ENCODE measurements around the gene UBE2E2. TPM values are rescaled to one million over a fixed set of nuclear protein-coding genes. Genes with fewer than 3 reads are reported as not detected.

UBE2E2 gene
- total and polyA plus RNA-seq, 2 of the 13 experiments (the other 11 are each of a cell fraction or from before 2014, with no cell fraction given), result 0.77 to 1.5 TPM

GRCh38 chr3:23270423-23270822, 67.3 kb downstream of the UBE2E2 start:
- intact Hi-C loops (cut with micrococcal nuclease; ENCODE audit: unreplicated experiment), result no loop called here
- no TSS peak for BruUV-seq (replicated peaks)
- CTCF ChIA-PET (ENCODE audit: low intra/inter-chr PET ratio, low total read pairs), result no interaction called here

GRCh38 chr3:23271876-23272741, 69.0 kb downstream of the UBE2E2 start:
- Histone ChIP-seq H4K20me1 (ENCODE audit: insufficient read depth, low read length) (no peaks in the 10 kb centered on the region), H2AFZ (ENCODE audit: low read length) (no peak overlapping the region), H3K4me1 (ENCODE audit: insufficient read depth, low read length) (no peaks in the 10 kb centered on the region), H3K36me3 (replicated peaks in 1 of 2; ENCODE audit: control insufficient read depth in 1 of 2, insufficient read depth in 2 of 2, low read length in 2 of 2) (no peaks in the 10 kb centered on the region), H3K9me3 (ENCODE audit: low read length) (no peaks in the 10 kb centered on the region), H3K79me2 (ENCODE audit: insufficient read depth, low read length) (no peaks in the 10 kb centered on the region), H3K27ac (ENCODE audit: extremely low read length, insufficient read depth, low read length) (no peak overlapping the region), H3K9ac (ENCODE audit: insufficient read depth, low read depth, low read length) (no peak overlapping the region), H3K4me3 (replicated peaks in 1 of 3; ENCODE audit: insufficient read depth in 1 of 3, low read depth in 2 of 3, low read length in 3 of 3) (no peak overlapping the region), H3K4me2 (ENCODE audit: low read depth, low read length) (no peak overlapping the region), H3K27me3 (ENCODE audit: control insufficient read depth in 1 of 2, insufficient read depth in 2 of 2, low read length in 2 of 2) (no peaks in the 10 kb centered on the region)
- ChIA-PET CTCF (ENCODE audit: low intra/inter-chr PET ratio, low total read pairs) (no interaction called here), POLR2A (no interaction called here)
- intact Hi-C loops (cut with micrococcal nuclease; ENCODE audit: unreplicated experiment), result no loop called here
- 66% methylated on average over 20 of the region's 38 CpGs for WGBS (ENCODE audit: low lambda C conversion rate)
- in situ Hi-C loops (cut with HindIII; ENCODE audit: extremely low pct_ligation_motif_present, low pct_unique_long_range_greater_than_20kb), result no loop called here
- no TSS peak for BruUV-seq (replicated peaks)
- DNase-seq (ENCODE audit: low spot score) (no peak), ATAC-seq (no peak), FAIRE-seq (no peak)
- TF ChIP-seq, protein P1, sequence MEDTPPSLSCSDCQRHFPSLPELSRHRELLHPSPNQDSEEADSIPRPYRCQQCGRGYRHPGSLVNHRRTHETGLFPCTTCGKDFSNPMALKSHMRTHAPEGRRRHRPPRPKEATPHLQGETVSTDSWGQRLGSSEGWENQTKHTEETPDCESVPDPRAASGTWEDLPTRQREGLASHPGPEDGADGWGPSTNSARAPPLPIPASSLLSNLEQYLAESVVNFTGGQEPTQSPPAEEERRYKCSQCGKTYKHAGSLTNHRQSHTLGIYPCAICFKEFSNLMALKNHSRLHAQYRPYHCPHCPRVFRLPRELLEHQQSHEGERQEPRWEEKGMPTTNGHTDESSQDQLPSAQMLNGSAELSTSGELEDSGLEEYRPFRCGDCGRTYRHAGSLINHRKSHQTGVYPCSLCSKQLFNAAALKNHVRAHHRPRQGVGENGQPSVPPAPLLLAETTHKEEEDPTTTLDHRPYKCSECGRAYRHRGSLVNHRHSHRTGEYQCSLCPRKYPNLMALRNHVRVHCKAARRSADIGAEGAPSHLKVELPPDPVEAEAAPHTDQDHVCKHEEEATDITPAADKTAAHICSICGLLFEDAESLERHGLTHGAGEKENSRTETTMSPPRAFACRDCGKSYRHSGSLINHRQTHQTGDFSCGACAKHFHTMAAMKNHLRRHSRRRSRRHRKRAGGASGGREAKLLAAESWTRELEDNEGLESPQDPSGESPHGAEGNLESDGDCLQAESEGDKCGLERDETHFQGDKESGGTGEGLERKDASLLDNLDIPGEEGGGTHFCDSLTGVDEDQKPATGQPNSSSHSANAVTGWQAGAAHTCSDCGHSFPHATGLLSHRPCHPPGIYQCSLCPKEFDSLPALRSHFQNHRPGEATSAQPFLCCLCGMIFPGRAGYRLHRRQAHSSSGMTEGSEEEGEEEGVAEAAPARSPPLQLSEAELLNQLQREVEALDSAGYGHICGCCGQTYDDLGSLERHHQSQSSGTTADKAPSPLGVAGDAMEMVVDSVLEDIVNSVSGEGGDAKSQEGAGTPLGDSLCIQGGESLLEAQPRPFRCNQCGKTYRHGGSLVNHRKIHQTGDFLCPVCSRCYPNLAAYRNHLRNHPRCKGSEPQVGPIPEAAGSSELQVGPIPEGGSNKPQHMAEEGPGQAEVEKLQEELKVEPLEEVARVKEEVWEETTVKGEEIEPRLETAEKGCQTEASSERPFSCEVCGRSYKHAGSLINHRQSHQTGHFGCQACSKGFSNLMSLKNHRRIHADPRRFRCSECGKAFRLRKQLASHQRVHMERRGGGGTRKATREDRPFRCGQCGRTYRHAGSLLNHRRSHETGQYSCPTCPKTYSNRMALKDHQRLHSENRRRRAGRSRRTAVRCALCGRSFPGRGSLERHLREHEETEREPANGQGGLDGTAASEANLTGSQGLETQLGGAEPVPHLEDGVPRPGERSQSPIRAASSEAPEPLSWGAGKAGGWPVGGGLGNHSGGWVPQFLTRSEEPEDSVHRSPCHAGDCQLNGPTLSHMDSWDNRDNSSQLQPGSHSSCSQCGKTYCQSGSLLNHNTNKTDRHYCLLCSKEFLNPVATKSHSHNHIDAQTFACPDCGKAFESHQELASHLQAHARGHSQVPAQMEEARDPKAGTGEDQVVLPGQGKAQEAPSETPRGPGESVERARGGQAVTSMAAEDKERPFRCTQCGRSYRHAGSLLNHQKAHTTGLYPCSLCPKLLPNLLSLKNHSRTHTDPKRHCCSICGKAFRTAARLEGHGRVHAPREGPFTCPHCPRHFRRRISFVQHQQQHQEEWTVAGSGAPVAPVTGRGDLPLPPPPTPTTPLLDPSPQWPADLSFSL (CRISPR knock-in tag; IDR thresholded peaks at IDR 0.05), result no peak
- no peak for TF ChIP-seq ZFP36L1 (CRISPR knock-in tag; IDR thresholded peaks at IDR 0.05)
- no peak for TF ChIP-seq CREB1 (IDR thresholded peaks at IDR 0.05)
- no peak for TF ChIP-seq CREB1 (CRISPR knock-in tag; IDR thresholded peaks at IDR 0.05)
- TF ChIP-seq ARID3A (IDR thresholded peaks at IDR 0.05; ENCODE audit: low read depth, low read length), result no peak
- TF ChIP-seq ZNF296 (CRISPR knock-in tag; conservative IDR thresholded peaks at IDR 0.05), result no peak
- no peak for TF ChIP-seq ERF (CRISPR knock-in tag; IDR thresholded peaks at IDR 0.05)
- TF ChIP-seq HOXA9 (CRISPR knock-in tag; IDR thresholded peaks at IDR 0.05; ENCODE audit: borderline replicate concordance), result no peak
- TF ChIP-seq ZNF160 (CRISPR knock-in tag; IDR thresholded peaks at IDR 0.05), result no peak

More at GRCh38 chr3:23270423-23270822, 67.3 kb downstream of the UBE2E2 start:
- no peaks in the 10 kb centered on the region for H3K79me2 ChIP-seq (ENCODE audit: insufficient read depth, low read length)
- no peaks in the 10 kb centered on the region for H3K27me3 ChIP-seq (ENCODE audit: control insufficient read depth in 1 of 2, insufficient read depth in 2 of 2, low read length in 2 of 2)
- no peaks in the 10 kb centered on the region for H4K20me1 ChIP-seq (ENCODE audit: insufficient read depth, low read length)
- FAIRE-seq (no peak), ATAC-seq (no peak), DNase-seq (ENCODE audit: low spot score) (no peak)
- no peak overlapping the region for H3K4me2 ChIP-seq (ENCODE audit: low read depth, low read length)
- no peak for TF ChIP-seq REPIN1 (CRISPR knock-in tag; IDR thresholded peaks at IDR 0.05; ENCODE audit: borderline replicate concordance, low read depth)
- TF ChIP-seq CENPT (CRISPR knock-in tag; IDR thresholded peaks at IDR 0.05; ENCODE audit: low read depth), result no peak
- TF ChIP-seq SP2 (CRISPR knock-in tag; IDR thresholded peaks at IDR 0.05), result no peak
- POLR2A ChIA-PET, result no interaction called here
- in situ Hi-C loops (cut with HindIII; ENCODE audit: extremely low pct_ligation_motif_present, low pct_unique_long_range_greater_than_20kb), result no loop called here
- H3K4me1 ChIP-seq (ENCODE audit: insufficient read depth, low read length), result no peaks in the 10 kb centered on the region
- no peaks in the 10 kb centered on the region for H3K36me3 ChIP-seq (replicated peaks in 1 of 2; ENCODE audit: control insufficient read depth in 1 of 2, insufficient read depth in 2 of 2, low read length in 2 of 2)
- 8% methylated on average over 3 of the region's 3 CpGs for WGBS (ENCODE audit: low lambda C conversion rate)
- no peak overlapping the region for H3K4me3 ChIP-seq (replicated peaks in 1 of 3; ENCODE audit: insufficient read depth in 1 of 3, low read depth in 2 of 3, low read length in 3 of 3)
- H2AFZ ChIP-seq (ENCODE audit: low read length), result no peak overlapping the region
- H3K9me3 ChIP-seq (ENCODE audit: low read length), result no peaks in the 10 kb centered on the region
- no peak overlapping the region for H3K27ac ChIP-seq (ENCODE audit: extremely low read length, insufficient read depth, low read length)
- no peak overlapping the region for H3K9ac ChIP-seq (ENCODE audit: insufficient read depth, low read depth, low read length)

Data from HepG2 (cell line).